ENCODE data around the gene S100A12. TPM values are rescaled to one million over a fixed set of nuclear protein-coding genes. Genes with fewer than 3 reads are reported as not detected.

The S100A12 gene
- polyA plus RNA-seq, 6 donors from 2014 or later, result 1.0 to 7.8 (median 3.1) TPM

- peaks cover 26 to 46% (median 46%) of the 10 kb centered on the region in 3 donors for H3K27me3 Mint-ChIP-seq
- H3K27ac Mint-ChIP-seq, result no peak overlapping the region
- ATAC-seq (ENCODE audit: low read depth in 2 of 2), result no peak
- H3K9me3 Mint-ChIP-seq, result peaks cover 0 to 4% (median 0%) of the 10 kb centered on the region in 7 donors
- no peaks in the 10 kb centered on the region for H3K4me1 Mint-ChIP-seq
- no peaks in the 10 kb centered on the region for H3K36me3 Mint-ChIP-seq
- H3K4me3 Mint-ChIP-seq, result no peak overlapping the region
- DNase-seq, result no peak
Measured at GRCh38 chr1:153370146-153370545, 5.3 kb downstream of the S100A12 start.

GRCh38 chr1:153368495-153368894 is 6.9 kb downstream of the S100A12 start:
- Mint-ChIP-seq H3K36me3 (no peaks in the 10 kb centered on the region), H3K27me3 (peaks cover 26 to 62% (median 57%) of the 10 kb centered on the region in 3 donors), H3K4me3 (no peak overlapping the region), H3K4me1 (no peaks in the 10 kb centered on the region), H3K27ac (no peak overlapping the region), H3K9me3 (peaks cover 0 to 4% (median 0%) of the 10 kb centered on the region in 7 donors)
- DNase-seq, result no peak
- no peak for ATAC-seq (ENCODE audit: low read depth in 2 of 2)

GRCh38 chr1:153367090-153367489 is 8.3 kb downstream of the S100A12 start:
- no peak for DNase-seq
- ATAC-seq (ENCODE audit: low read depth in 2 of 2), result no peak
- Mint-ChIP-seq H3K36me3 (no peaks in the 10 kb centered on the region), H3K27ac (peak overlapping the region in 1 of 6 donors; percentile 10), H3K9me3 (peaks cover 0 to 4% (median 0%) of the 10 kb centered on the region in 7 donors), H3K4me1 (no peaks in the 10 kb centered on the region), H3K27me3 (peaks cover 38 to 65% (median 59%) of the 10 kb centered on the region in 3 donors), H3K4me3 (no peak overlapping the region)

GRCh38 chr1:153366261-153366660 is 9.2 kb downstream of the S100A12 start:
- no peak overlapping the region for H3K27ac Mint-ChIP-seq
- DNase-seq, result no peak
- peaks cover 32 to 59% (median 59%) of the 10 kb centered on the region in 3 donors for H3K27me3 Mint-ChIP-seq
- no peaks in the 10 kb centered on the region for H3K36me3 Mint-ChIP-seq
- H3K4me3 Mint-ChIP-seq, result no peak overlapping the region
- H3K4me1 Mint-ChIP-seq, result no peaks in the 10 kb centered on the region
- no peaks in the 10 kb centered on the region for H3K9me3 Mint-ChIP-seq
- ATAC-seq (ENCODE audit: low read depth in 2 of 2), result no peak

- H3K4me1 Mint-ChIP-seq, result no peaks in the 10 kb centered on the region
- H3K27ac Mint-ChIP-seq, result no peak overlapping the region
- DNase-seq (no peak), ATAC-seq (ENCODE audit: low read depth in 2 of 2) (no peak)
- H3K4me3 Mint-ChIP-seq, result no peak overlapping the region
- peaks cover 35 to 64% (median 57%) of the 10 kb centered on the region in 3 donors for H3K27me3 Mint-ChIP-seq
- no peaks in the 10 kb centered on the region for H3K36me3 Mint-ChIP-seq
- H3K9me3 Mint-ChIP-seq, result no peaks in the 10 kb centered on the region
Measured at GRCh38 chr1:153365696-153366095, 9.7 kb downstream of the S100A12 start.

- H3K27me3 Mint-ChIP-seq, result peaks cover 29 to 61% (median 59%) of the 10 kb centered on the region in 3 donors
- peak overlapping the region in 1 of 6 donors; percentile 34 for H3K27ac Mint-ChIP-seq
- H3K4me1 Mint-ChIP-seq, result no peaks in the 10 kb centered on the region
- no peaks in the 10 kb centered on the region for H3K36me3 Mint-ChIP-seq
- DNase-seq, result no peak
- no peak overlapping the region for H3K4me3 Mint-ChIP-seq
- H3K9me3 Mint-ChIP-seq, result no peaks in the 10 kb centered on the region
- no peak for ATAC-seq (ENCODE audit: low read depth in 2 of 2)
Measured at GRCh38 chr1:153364766-153365666, 10.4 kb downstream of the S100A12 start.

GRCh38 chr1:153364156-153364555 is 11.3 kb downstream of the S100A12 start:
- Mint-ChIP-seq H3K27ac (no peak overlapping the region), H3K27me3 (peaks cover 29 to 55% (median 51%) of the 10 kb centered on the region in 3 donors), H3K36me3 (no peaks in the 10 kb centered on the region), H3K4me1 (no peaks in the 10 kb centered on the region), H3K4me3 (no peak overlapping the region), H3K9me3 (no peaks in the 10 kb centered on the region)
- ATAC-seq (ENCODE audit: low read depth in 2 of 2) (no peak), DNase-seq (no peak)

GRCh38 chr1:153363641-153364040 is 11.8 kb downstream of the S100A12 start:
- Mint-ChIP-seq H3K9me3 (no peaks in the 10 kb centered on the region), H3K4me3 (no peak overlapping the region), H3K27ac (peak overlapping the region in 1 of 6 donors; percentile 40), H3K36me3 (no peaks in the 10 kb centered on the region), H3K4me1 (peaks cover 0 to under 1% (median 0%) of the 10 kb centered on the region in 3 donors), H3K27me3 (peaks cover 29 to 56% (median 53%) of the 10 kb centered on the region in 3 donors)
- ATAC-seq (ENCODE audit: low read depth in 2 of 2) (no peak), DNase-seq (no peak)

- ATAC-seq (ENCODE audit: low read depth in 2 of 2) (no peak), DNase-seq (no peak)
- Mint-ChIP-seq H3K27ac (no peak overlapping the region), H3K4me3 (no peak overlapping the region), H3K27me3 (peaks cover 36 to 70% (median 66%) of the 10 kb centered on the region in 3 donors), H3K4me1 (peaks cover 10 to 12% (median 12%) of the 10 kb centered on the region in 3 donors), H3K36me3 (no peaks in the 10 kb centered on the region), H3K9me3 (no peaks in the 10 kb centered on the region)
Measured at GRCh38 chr1:153362187-153362775, 13.1 kb downstream of the S100A12 start.

GRCh38 chr1:153361480-153362109 is 13.8 kb downstream of the S100A12 start:
- Mint-ChIP-seq H3K4me1 (peaks cover 14 to 19% (median 17%) of the 10 kb centered on the region in 3 donors), H3K9me3 (no peaks in the 10 kb centered on the region), H3K27me3 (peaks cover 38 to 74% (median 70%) of the 10 kb centered on the region in 3 donors)

GRCh38 chr1:153360592-153361479 is 14.6 kb downstream of the S100A12 start:
- H3K4me3 Mint-ChIP-seq, result no peak overlapping the region
- no peaks in the 10 kb centered on the region for H3K36me3 Mint-ChIP-seq
- DNase-seq (no peak), ATAC-seq (ENCODE audit: low read depth in 2 of 2) (no peak)
- peaks cover 30 to 73% (median 70%) of the 10 kb centered on the region in 3 donors for H3K27me3 Mint-ChIP-seq
- peaks cover 14 to 23% (median 21%) of the 10 kb centered on the region in 3 donors for H3K4me1 Mint-ChIP-seq
- no peak overlapping the region for H3K27ac Mint-ChIP-seq
- no peaks in the 10 kb centered on the region for H3K9me3 Mint-ChIP-seq

More at GRCh38 chr1:153361480-153362109, 13.8 kb downstream of the S100A12 start:
- DNase-seq, result no peak
- ATAC-seq (ENCODE audit: low read depth in 2 of 2), result no peak
- no peak overlapping the region for H3K27ac Mint-ChIP-seq
- H3K36me3 Mint-ChIP-seq, result no peaks in the 10 kb centered on the region
- no peak overlapping the region for H3K4me3 Mint-ChIP-seq

- H3K4me3 Mint-ChIP-seq, result no peak overlapping the region
- H3K27ac Mint-ChIP-seq, result no peak overlapping the region
- ATAC-seq (ENCODE audit: low read depth in 2 of 2) (no peak), DNase-seq (no peak)
- H3K27me3 Mint-ChIP-seq, result peaks cover 29 to 70% (median 67%) of the 10 kb centered on the region in 3 donors
- H3K36me3 Mint-ChIP-seq, result no peaks in the 10 kb centered on the region
- no peaks in the 10 kb centered on the region for H3K9me3 Mint-ChIP-seq
- H3K4me1 Mint-ChIP-seq, result peaks cover 14 to 23% (median 21%) of the 10 kb centered on the region in 3 donors
Measured at GRCh38 chr1:153360190-153360589, 15.2 kb downstream of the S100A12 start.

All from naive B cell (primary cell).